Sigmoid colon (tissue), 7 donors: Measurements from ENCODE around the gene SLC47A1. TPM values are rescaled to one million over a fixed set of nuclear protein-coding genes. Genes with fewer than 3 reads are reported as not detected.

Experiments
- DNase-seq: peaks from one replicate; pipeline ENCODE4 v3.0.0-alpha.2; 2019
- H3K27ac ChIP-seq, 4 donors: fragments of 200-600 bp; sonication (generic); one replicate each; pipeline ENCODE4 v1.5.1; 2016 to 2019; ENCODE audit warnings: mild to moderate bottlenecking in 1 of 4
- H3K27me3 ChIP-seq, 3 donors: fragments of 200-600 bp; sonication (generic); one replicate each; pipeline ENCODE4 v1.5.1; 2019; ENCODE audit warnings: mild to moderate bottlenecking in 1 of 3
- H3K36me3 ChIP-seq, 4 donors: fragments of 200-600 bp; sonication (generic); one replicate each; pipeline ENCODE4 v1.5.1; 2016 to 2019
- H3K4me1 ChIP-seq, 4 donors: fragments of 200-600 bp; sonication (generic); one replicate each; pipeline ENCODE4 v1.5.1; 2017 to 2019
- H3K4me3 ChIP-seq, 4 donors: fragments of 200-600 bp; sonication (generic); one replicate each; pipeline ENCODE4 v1.5.1; 2017 to 2019; ENCODE audit warnings: mild to moderate bottlenecking in 2 of 4, moderate library complexity in 1 of 4
- H3K9me3 ChIP-seq, 4 donors: fragments of 200-600 bp in 3 of 4; sonication (generic) in 3 of 4; one replicate each; pipeline versions ENCODE4 v1.5.1 to v1.6.1; 2013 to 2019
- EP300 ChIP-seq, 4 donors: sonication (generic); formaldehyde crosslinking; IDR thresholded peaks; one replicate each; pipeline ENCODE4 v1.6.1; 2017; ENCODE audit warnings: antibody characterized with exemption in 4 of 4
- POLR2A ChIP-seq, 2 donors: fragments of 450-650 bp; IDR thresholded peaks; one replicate each; pipeline ENCODE4 v1.6.1; 2016; ENCODE audit warnings: antibody characterized with exemption in 2 of 2, mild to moderate bottlenecking in 2 of 2, moderate library complexity in 2 of 2
- POLR2AphosphoS5 ChIP-seq, 4 donors: sonication (generic); formaldehyde crosslinking; IDR thresholded peaks; one replicate each; pipeline ENCODE4 v1.6.1; 2017; ENCODE audit warnings: antibody characterized with exemption in 4 of 4
- WGBS, 2 donors: extraction: QIAGEN DNeasy Blood & Tissue Kit; methylation state at CpG; one replicate each; pipeline ENCODE4 v1.1.7; 2013; 5-methylcytosine and 5-hydroxymethylcytosine counted together
- intact Hi-C: fragments of 100-400 bp; cut with DNase I; formaldehyde crosslinking; loops from one replicate; pipeline ENCODE4 v1.15.1; 2023
- polyA plus RNA-seq, 3 donors: library from polyadenylated mRNA; stranded (reverse); fragments of 200-250 nt; gene quantifications; one replicate each; pipeline ENCODE4 v1.2.3, GENCODE V29; 2013
- total RNA-seq, 4 donors: library from RNA; depleted of rRNA; stranded (reverse); fragments of >200 nt; gene quantifications; one replicate each; pipeline ENCODE4 v1.1.0, GENCODE V29; 2016
- TF ChIP-seq, protein P1 (sequence below), 4 experiments: fragments of 450-650 bp in 3 of 4; fragments of 200-600 bp in 1 of 4; IDR thresholded peaks; one replicate each; pipeline ENCODE4 v1.5.1; 2016 to 2019; ENCODE audit warnings: antibody characterized with exemption in 4 of 4, mild to moderate bottlenecking in 3 of 4, moderate library complexity in 2 of 4
- donor health status: healthy with polysubstance abuse.
- donor health status: Bipolar disorder and iron deficiency.
- donor health status: healthy.

Gene SLC47A1, protein sequence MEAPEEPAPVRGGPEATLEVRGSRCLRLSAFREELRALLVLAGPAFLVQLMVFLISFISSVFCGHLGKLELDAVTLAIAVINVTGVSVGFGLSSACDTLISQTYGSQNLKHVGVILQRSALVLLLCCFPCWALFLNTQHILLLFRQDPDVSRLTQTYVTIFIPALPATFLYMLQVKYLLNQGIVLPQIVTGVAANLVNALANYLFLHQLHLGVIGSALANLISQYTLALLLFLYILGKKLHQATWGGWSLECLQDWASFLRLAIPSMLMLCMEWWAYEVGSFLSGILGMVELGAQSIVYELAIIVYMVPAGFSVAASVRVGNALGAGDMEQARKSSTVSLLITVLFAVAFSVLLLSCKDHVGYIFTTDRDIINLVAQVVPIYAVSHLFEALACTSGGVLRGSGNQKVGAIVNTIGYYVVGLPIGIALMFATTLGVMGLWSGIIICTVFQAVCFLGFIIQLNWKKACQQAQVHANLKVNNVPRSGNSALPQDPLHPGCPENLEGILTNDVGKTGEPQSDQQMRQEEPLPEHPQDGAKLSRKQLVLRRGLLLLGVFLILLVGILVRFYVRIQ
- 1 to 10 TPM in 2 of 4 donors, under 1 TPM in 2; 0.82 to 8.2 (median 2.5) TPM for total RNA-seq
- 1 to 10 TPM in 2 of 3 donors, under 1 TPM in 1; 0.82 to 3.7 (median 1.2) TPM for polyA plus RNA-seq

DNA sequence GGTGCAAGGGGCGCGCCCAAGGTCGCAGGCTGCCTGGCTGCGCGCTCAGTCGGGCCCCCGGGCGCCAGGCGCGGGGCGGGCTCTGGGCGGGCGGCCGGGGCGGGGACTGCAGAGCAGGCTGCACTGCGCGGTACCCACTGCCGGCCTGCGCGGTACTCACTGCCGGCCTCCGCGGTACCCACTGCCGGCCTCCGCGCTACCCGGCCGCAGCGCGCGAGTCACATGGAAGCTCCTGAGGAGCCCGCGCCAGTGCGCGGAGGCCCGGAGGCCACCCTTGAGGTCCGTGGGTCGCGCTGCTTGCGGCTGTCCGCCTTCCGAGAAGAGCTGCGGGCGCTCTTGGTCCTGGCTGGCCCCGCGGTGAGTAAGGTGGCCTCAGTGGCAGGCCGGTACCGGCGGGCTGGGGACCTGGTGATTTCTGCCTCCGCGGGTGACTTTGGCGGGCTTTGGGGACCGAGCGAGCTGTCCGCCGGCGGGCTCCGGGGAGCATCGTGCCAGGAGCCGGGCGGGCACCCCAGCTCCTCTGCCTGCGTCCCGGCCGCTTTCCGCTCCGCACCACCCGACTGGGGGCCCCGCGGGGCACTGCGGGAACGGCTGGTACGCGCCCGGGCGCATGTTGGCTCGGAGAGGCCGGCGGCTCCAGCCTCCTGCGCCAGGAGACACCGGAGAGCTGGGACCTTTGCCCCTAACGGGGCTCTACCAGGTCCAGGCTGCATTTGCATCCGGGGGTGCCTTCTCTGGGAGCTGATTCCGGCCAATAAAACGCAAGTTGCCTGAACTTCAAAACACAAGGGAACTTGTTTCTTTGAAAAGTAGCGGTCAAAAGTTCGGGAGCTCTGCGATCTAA is at the start of gene SLC47A1:
SLC47A1 (plus strand) TSS at position 137 of the 844 bp plus-strand sequence; CDS start at position 223, 86 bp downstream.
- Histone ChIP-seq H3K4me3 (peak within 1 kb of the TSS; percentile 30 to 62 (median 54)), H3K27me3 (peaks cover 0 to 16% (median 5%) of the 10 kb centered on the region in 3 donors), H3K9me3 (no peaks in the 10 kb centered on the region), H3K36me3 (no peaks in the 10 kb centered on the region), H3K27ac (peak within 1 kb of the TSS in 1 of 4 donors; percentile 32), H3K4me1 (peaks cover 0 to 17% (median 7%) of the 10 kb centered on the region in 4 donors)
- intact Hi-C loops: loop anchor here (5.0 kb wide), 2 partner anchors 43 to 113 kb away; partner anchors contain the start of gene ALDH3A2
- TF ChIP-seq POLR2A (IDR thresholded peaks at IDR 0.05): no peak
- TF ChIP-seq POLR2AphosphoS5 (IDR thresholded peaks at IDR 0.05): no peak
- no peak for TF ChIP-seq EP300 (IDR thresholded peaks at IDR 0.05)
- TF ChIP-seq, protein P1, sequence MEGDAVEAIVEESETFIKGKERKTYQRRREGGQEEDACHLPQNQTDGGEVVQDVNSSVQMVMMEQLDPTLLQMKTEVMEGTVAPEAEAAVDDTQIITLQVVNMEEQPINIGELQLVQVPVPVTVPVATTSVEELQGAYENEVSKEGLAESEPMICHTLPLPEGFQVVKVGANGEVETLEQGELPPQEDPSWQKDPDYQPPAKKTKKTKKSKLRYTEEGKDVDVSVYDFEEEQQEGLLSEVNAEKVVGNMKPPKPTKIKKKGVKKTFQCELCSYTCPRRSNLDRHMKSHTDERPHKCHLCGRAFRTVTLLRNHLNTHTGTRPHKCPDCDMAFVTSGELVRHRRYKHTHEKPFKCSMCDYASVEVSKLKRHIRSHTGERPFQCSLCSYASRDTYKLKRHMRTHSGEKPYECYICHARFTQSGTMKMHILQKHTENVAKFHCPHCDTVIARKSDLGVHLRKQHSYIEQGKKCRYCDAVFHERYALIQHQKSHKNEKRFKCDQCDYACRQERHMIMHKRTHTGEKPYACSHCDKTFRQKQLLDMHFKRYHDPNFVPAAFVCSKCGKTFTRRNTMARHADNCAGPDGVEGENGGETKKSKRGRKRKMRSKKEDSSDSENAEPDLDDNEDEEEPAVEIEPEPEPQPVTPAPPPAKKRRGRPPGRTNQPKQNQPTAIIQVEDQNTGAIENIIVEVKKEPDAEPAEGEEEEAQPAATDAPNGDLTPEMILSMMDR (IDR thresholded peaks at IDR 0.05): no peak
- 1 to 2% methylated on average over 87 of the region's 87 CpGs for WGBS, 2 donors
- DNase-seq: no peak

DNA sequence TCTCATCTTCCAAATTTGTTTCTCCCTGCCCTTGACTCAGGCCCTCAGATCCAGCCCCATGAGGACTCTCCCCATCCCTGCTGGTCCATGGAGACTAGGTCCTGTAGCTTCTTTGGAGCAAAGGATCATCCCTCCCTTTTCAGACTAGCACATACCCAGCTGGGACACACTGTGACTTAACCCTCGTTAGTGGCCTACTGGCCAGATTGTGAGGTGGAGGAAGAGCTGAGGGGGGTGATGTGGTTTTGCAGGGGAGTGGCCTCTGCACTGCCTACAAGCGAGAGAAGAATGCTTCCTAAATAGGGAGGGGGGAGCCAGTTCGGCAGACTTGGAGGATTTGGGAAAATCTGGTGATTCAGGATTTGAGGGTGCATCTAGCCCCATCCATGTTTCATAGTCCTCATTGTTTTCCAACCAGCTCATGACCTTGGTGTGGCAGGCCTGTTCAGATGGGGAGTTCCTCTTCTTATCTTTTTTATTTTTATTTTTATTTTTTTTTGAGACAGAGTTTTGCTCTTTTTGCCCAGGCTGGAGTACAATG is 47.8 kb upstream of the SLC47A1 start:
- WGBS, 2 donors: 71 to 85% methylated on average over 3 of the region's 3 CpGs
- no peaks in the 10 kb centered on the region for H3K27me3 ChIP-seq
- DNase-seq: peak; percentile 37
- peak overlapping the region in 1 of 4 donors; percentile 83 for H3K27ac ChIP-seq
- no peak for TF ChIP-seq POLR2AphosphoS5 (IDR thresholded peaks at IDR 0.05)
- no peak for TF ChIP-seq EP300 (IDR thresholded peaks at IDR 0.05)
- TF ChIP-seq POLR2A (IDR thresholded peaks at IDR 0.05): no peak
- TF ChIP-seq, protein P1 (IDR thresholded peaks at IDR 0.05): no peak
- peaks cover 0 to 45% (median 34%) of the 10 kb centered on the region in 4 donors for H3K4me1 ChIP-seq
- intact Hi-C loops: no loop called here
- no peaks in the 10 kb centered on the region for H3K9me3 ChIP-seq
- H3K4me3 ChIP-seq: no peak overlapping the region
- no peaks in the 10 kb centered on the region for H3K36me3 ChIP-seq

DNA sequence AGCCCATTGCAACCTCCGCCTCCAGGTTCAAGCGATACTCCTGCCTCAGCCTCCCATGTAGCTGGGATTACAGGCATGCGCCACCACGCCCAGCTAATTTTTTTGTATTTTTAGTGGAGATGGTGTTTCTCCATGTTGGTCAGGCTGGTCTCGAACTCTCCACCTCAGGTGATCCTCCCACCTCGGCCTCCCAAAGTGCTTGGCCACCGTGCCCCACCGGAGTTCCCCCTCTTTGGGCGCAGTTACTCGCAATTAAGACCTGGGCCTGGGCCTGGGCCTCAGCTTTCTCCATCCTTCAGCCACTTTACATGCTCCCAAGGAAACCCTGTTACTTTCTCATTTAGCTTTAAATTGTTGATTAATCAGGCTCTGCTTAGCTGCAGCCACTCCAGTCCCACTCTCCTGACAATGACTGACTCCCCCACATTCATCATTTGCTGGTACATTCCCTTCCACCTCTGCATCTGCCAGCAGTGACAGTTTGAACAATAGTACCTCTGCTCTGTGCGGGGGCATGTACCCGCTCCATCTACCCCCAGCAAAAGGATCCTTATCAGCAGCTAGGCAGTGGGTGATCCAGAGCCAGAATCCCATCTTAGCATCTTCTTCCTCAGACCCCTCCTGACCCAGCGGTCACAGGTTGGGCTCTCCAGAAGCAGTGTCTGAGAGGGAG is 47.2 kb upstream of the SLC47A1 start:
- Histone ChIP-seq H3K27me3 (no peaks in the 10 kb centered on the region), H3K36me3 (no peaks in the 10 kb centered on the region), H3K4me1 (peaks cover 0 to 45% (median 34%) of the 10 kb centered on the region in 4 donors), H3K4me3 (no peak overlapping the region), H3K9me3 (no peaks in the 10 kb centered on the region), H3K27ac (peak overlapping the region; percentile 16 to 62 (median 38))
- no peak for TF ChIP-seq EP300 (IDR thresholded peaks at IDR 0.05)
- no peak for TF ChIP-seq POLR2AphosphoS5 (IDR thresholded peaks at IDR 0.05)
- peak; percentile 46 for DNase-seq
- intact Hi-C loops: no loop called here
- WGBS, 2 donors: 97% methylated on average over 13 of the region's 13 CpGs

DNA sequence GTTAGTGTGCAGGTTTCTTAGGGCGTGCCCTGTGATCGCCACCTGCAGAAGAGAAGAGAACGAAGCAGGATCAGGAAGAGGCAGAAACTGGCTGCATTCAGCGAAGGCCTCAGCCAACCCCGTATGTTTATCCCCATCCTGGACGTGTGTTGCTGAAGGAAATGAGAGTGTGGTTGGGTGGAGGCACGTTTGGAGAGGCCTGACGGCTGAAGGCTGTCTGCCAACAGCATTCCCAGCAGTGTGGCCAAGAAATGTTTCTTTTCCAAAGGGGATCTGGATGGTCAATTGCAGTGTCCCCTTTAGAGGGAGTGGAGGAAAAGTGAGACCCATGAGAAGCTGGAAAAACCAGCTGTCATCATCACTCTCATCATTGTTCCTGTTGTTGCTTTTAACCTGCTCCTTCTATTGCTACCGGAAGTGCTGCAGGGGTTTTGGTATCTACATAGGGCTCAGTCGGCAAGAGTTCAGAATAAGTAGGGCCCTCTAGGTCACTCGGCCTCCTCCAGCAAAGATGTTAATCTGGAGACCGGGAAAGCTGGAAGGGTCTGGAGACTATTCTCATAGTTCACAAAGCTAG is 46.5 kb upstream of the SLC47A1 start:
- DNase-seq: peak; percentile 73
- Histone ChIP-seq H3K36me3 (no peaks in the 10 kb centered on the region), H3K4me3 (no peak overlapping the region), H3K27ac (peak overlapping the region; percentile 16 to 62 (median 38)), H3K4me1 (peaks cover 0 to 39% (median 34%) of the 10 kb centered on the region in 4 donors), H3K27me3 (no peaks in the 10 kb centered on the region), H3K9me3 (no peaks in the 10 kb centered on the region)
- intact Hi-C loops: no loop called here
- WGBS, 2 donors: 70 to 71% methylated on average over 12 of the region's 12 CpGs
- no peak for TF ChIP-seq POLR2AphosphoS5 (IDR thresholded peaks at IDR 0.05)
- TF ChIP-seq EP300 (IDR thresholded peaks at IDR 0.05): no peak
- TF ChIP-seq, protein P1 (IDR thresholded peaks at IDR 0.05): no peak
- no peak for TF ChIP-seq POLR2A (IDR thresholded peaks at IDR 0.05)
